GM20431 (cell line): ENCODE measurements around the gene MEIS3.

Source experiments
- in situ Hi-C: fragments of 300-500 bp; cut with MseI, MboI; formaldehyde crosslinking; loops from one replicate; pipeline ENCODE4 v1.15.0; 2020; ENCODE audit warnings: low sequenced_read_pairs; ENCODE audit not compliant: unreplicated experiment

MEIS3 gene

DNA sequence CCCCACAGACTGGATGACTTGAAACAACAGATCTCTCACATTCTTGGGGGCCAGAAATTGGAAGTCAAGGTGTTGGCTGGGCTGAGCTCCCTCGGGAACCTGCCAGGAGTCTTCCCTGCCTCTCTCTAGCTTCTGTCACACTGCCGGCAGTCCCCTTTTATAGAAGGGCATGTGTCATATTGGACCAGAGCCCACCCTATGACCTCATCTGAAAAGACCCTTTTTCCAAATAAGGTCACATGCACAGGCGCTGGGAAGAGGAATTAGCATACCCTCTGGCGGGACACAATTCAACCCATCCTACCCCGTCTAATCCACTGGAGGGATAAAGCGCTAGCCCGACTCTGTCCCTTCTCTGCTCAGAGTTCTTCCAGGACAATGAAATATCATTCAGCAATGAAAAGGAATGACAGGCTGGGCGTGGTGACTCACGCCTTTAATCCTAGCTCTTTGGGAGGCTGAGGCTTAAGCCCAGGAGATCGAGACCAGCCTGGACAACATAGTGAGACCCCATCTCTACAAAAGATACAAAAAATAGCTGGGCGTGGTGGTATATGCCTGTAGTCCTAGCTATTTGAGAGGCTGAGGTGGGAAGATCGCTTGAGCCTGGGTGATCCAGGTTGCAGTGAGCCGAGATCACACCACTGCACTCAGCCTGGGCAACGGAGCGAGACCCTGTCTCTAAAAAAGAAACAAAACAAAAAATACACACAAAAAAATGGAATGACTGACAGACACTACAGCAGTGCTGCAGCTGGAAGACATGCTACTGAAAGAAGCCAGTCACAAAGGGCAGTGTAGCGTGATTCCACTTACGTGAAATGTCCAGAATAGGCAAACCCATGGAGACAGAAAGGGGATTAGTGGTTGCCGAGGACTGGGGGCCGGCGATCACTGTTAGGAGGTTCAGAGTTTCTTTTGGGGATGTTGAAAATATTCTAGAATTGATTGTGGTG is 28.5 kb downstream of the MEIS3 start:
- in situ Hi-C loops: loop anchor here (25.0 kb wide), 1 partner anchor 104 kb away; no protein-coding TSS in a partner anchor

DNA sequence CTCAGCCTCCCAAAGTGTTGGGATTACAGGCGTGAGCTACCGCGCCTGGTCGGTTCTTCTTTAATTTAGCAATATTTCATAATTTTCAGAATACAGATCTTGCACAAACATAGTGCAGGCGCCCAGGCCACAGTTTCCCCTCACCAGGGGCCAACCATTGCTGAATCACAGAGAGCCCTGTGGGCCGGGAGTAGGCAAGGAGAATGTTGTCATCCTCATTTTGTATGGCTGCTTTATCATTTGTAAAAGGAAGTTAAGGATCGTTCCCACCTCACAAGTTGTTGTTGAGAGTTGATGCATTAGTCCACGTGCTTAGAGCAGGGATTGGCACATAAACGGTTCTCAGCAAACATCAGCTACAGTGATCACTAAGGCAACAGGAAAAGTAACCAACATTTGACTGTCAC is 30.2 kb downstream of the MEIS3 start:
- in situ Hi-C loops: loop anchor here (25.0 kb wide), 1 partner anchor 102 kb away; no protein-coding TSS in a partner anchor

DNA sequence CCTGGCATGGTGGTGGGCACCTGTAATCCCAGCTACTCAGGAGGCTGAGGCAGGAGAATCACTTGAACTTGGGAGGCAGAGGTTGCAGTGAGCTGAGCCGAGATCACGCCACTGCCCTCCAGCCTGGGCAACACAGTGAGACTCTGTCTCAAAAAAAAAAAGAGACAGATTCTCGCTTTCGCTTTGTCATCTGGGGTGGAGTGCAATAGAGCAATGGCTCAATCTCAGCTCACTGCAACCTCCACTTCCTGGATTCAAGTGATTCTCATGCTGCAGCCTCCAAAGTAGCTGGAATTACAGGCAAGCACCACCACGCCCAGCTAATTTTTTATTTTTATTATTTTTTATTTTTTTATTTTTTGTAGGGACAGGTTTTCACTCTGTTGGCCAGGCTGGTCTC is 30.6 kb downstream of the MEIS3 start:
- in situ Hi-C loops: loop anchor here (25.0 kb wide), 1 partner anchor 101 kb away; no protein-coding TSS in a partner anchor

DNA sequence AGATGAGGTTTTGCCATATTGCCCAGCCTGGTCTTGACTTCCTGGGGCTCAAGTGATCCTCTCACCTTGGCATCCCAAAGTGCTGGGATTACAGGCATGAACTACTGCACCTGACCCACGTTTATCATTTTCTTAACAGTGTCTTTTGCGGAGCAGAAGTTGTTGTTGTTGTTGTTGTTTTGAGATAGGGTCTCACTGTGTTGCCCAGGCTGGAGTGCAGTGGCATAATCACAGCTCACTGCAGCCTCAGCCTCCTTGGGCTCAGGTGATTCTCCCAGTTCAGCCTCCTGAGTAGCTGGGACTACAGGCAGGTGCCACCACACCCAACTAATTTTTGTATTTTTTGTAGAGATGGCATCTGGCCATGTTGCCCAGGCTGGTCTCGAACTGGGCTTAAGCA is 31.7 kb downstream of the MEIS3 start:
- in situ Hi-C loops: loop anchor here (25.0 kb wide), 1 partner anchor 100 kb away; no protein-coding TSS in a partner anchor

DNA sequence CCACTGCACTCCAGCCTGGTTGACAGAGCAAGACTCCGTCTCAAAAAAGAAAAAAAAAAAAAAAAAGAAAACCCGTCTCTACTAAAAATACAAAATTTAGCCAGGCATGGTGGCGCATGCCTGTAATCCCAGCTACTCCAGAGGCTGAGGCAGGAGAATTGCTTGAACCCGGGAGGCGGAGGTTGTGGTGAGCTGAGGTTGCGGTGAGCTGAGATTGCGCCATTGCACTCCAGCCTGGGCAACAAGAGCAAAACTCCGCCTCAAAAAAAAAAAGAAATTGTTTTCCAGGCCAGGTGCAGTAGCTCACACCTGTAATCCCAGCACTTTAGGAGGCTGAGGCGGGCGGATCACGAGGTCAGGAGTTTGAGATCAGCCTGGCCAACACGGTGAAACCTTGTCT is 32.7 kb downstream of the MEIS3 start:
- in situ Hi-C loops: loop anchor here (25.0 kb wide), 1 partner anchor 99 kb away; no protein-coding TSS in a partner anchor

DNA sequence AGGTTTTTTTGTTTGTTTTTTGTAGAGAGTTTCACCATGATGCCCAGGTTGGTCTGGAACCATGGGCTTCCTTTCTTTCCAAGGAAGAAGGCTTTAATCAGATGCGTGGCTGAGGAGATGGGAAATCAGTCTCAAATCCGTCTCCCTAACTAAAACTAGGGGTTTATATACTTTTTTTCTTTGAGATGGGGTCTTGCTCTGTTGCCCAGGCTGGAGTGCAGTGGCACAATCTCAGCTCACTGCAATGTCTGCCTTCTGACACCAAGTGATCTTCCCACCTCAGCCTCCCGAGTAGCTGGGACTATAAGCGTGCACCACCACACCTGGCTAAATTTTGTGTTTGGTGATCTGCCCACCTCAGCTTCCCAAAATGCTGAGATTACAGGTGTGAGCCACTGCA is 34.8 kb downstream of the MEIS3 start:
- in situ Hi-C loops: loop anchor here (25.0 kb wide), 1 partner anchor 97 kb away; no protein-coding TSS in a partner anchor

DNA sequence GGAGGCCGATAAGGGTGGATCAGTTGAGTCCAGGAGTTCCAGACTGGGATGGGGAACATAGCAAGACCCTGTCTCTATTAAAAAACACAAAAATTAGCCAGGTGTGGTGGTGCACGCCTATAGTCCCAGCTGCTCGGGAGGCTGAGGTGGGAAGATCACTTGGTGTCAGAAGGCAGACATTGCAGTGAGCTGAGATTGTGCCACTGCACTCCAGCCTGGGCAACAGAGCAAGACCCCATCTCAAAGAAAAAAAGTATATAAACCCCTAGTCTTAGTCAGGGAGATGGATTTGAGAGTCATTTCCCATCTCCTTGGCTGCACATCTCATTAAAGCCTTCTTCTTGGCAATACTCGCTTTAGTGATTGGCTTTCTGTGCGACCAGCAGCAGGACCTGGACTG is 35.4 kb downstream of the MEIS3 start:
- in situ Hi-C loops: loop anchor here (25.0 kb wide), 1 partner anchor 97 kb away; no protein-coding TSS in a partner anchor

DNA sequence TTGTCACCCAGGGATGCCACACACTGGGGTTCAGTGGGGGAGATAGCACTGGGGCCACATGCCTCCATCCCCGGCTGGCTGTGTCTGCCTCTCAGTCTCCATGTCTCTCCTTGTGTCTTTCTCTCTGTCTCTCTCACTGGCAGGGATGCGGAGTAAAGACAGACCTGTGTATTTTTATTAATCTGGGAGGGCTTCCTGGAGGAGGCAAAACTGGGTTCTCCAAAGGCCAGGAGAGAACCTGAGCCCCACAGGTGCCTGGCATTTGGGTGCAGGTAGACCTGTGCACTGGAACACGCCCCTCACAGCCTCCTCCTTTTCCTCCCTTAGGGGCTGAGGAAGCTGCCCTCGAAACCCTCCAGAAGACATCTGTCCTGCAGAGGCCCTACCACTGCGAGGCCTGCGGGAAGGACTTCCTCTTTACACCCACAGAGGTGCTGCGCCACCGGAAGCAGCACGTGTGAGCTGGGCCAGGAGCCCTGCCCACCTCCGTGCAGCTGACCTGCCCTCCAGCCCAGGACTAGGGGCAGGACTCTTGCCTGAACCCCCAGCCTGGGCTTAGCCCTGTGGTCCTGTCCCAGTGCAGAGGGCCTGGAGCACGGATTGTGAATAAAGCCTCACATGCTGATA is 37.6 kb downstream of the MEIS3 start:
- in situ Hi-C loops: loop anchor here (25.0 kb wide), 1 partner anchor 94 kb away; no protein-coding TSS in a partner anchor

DNA sequence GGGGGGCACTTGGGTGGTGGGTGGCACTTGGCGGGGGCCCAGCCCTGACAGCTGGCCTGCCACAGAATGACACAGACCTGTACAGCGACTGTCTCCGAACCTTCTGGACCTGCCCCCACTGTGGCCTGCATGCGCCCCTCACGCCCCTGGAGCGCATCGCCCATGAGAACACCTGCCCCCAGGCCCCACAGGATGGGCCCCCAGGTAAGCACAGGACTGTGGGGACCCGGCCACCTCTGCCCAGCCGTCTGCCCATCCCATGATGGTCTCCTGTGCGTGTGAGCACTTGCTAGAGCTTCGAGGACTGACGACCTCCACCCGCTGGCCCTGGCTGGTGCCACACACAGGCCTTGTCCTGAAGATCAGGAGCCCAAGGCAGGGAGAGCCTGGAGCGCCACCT is 38.2 kb downstream of the MEIS3 start:
- in situ Hi-C loops: loop anchor here (25.0 kb wide), 1 partner anchor 94 kb away; no protein-coding TSS in a partner anchor

DNA sequence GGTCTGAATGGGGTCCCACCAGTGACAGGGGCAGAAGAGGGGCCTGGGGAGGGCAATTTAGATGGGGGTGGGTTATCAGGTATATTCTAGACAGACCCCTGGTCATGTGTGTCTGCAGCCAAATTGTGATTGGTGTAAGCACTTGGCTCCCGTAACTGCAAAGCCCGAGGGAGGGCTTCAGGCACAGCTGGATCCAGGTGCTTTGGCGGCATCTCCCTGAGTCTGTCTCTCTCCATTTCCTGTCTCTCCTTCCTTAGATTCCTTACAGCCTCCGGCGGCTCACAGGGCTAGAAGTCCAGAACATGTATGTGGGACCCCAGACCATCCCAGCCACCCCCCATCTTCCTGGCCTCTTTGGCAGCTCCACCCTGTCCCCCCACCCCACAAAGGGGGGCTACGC is 38.8 kb downstream of the MEIS3 start:
- in situ Hi-C loops: loop anchor here (25.0 kb wide), 1 partner anchor 93 kb away; no protein-coding TSS in a partner anchor

DNA sequence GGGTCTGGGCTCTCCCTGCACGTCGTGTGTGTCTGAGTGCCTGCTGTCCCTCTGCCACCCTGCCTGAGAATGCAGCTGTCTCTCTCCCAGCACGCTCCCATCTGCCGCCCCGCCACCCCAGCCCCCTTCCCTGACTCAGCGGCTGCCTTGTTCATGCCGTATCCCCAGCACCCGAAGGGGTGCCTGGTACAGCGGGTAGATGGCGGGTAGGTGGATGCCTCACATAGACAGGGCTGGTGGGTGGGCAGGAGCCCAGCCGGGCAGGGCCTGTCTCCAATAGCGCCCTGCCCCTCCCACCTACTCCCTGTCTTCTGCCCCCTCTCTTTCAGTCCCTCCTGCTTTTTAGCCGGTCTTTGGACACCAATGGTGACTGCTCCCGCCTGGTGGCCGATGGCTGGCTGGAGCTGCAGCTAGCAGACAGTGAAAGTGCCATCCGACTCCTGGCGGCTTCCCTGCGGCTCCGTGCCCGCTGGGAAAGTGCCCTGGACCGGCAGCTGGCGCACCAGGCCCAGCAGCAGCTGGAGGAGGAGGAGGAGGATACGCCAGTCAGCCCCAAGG is 39.9 kb downstream of the MEIS3 start:
- in situ Hi-C loops: loop anchor here (25.0 kb wide), 1 partner anchor 92 kb away; no protein-coding TSS in a partner anchor

DNA sequence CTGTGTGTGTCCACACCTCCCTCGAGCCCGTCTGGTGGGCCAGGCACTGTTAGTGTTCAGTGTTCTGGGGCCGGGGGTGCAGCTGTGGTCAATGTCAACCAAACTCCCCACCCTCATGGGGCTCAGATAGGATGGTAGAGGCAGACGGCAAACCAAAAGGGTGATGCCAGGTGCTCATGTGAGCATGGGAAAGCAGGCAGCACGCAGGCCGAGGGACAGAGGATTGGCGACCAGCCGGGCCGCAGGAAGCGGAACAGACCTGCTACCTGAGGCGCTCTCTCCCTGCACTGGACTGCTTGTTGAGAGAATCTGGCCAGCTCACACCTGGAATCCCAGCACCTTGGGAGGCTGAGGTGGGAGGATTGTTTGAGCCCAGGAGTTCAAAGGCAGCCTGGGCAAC is 41.1 kb downstream of the MEIS3 start:
- in situ Hi-C loops: loop anchor here (25.0 kb wide), 1 partner anchor 91 kb away; no protein-coding TSS in a partner anchor

DNA sequence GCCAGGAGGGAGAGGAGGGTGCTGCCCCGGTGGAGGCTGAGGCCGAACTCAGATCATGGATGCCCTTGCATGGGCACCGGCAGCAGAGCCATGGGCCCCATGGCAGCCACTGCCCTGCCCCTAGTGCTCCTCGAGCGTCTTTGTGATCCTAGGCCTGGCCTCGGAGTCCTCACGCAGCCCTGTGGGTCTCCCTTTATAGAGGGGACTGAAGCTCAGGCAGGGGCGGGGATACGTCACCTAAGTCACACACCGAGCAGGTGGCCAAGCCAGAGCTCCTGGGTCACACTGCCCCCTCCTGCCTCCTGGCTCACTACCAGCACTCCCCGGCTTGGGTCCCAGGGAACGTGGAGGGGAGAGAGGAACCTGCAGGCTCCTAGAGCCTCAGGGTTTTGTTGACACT is 41.5 kb downstream of the MEIS3 start:
- in situ Hi-C loops: loop anchor here (25.0 kb wide), 1 partner anchor 90 kb away; no protein-coding TSS in a partner anchor

DNA sequence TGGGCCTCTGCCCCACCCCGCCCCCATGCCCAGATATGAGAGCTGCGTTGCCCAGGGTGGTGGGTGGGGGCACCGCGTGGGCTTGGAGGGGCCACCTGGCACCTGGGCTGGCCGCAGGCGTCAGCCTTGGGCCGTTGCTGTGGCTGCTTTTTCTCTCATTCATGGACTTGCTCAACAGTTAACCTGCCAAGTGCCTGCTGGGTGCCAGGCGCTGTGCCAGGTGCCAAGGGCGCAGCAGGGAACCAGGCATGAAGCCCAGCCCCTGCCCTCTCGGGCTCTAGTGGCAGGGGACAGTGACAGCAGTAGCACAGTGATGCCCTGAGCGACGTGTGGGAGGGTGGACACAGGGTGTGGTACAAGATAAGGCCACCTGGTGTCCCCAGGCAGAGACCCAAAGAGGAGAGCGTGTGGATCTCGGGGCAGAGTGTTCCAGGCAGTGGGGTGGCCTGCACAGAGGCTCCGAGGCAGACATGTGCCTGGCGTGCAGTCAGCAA is 42.1 kb downstream of the MEIS3 start:
- in situ Hi-C loops: loop anchor here (25.0 kb wide), 1 partner anchor 90 kb away; no protein-coding TSS in a partner anchor

DNA sequence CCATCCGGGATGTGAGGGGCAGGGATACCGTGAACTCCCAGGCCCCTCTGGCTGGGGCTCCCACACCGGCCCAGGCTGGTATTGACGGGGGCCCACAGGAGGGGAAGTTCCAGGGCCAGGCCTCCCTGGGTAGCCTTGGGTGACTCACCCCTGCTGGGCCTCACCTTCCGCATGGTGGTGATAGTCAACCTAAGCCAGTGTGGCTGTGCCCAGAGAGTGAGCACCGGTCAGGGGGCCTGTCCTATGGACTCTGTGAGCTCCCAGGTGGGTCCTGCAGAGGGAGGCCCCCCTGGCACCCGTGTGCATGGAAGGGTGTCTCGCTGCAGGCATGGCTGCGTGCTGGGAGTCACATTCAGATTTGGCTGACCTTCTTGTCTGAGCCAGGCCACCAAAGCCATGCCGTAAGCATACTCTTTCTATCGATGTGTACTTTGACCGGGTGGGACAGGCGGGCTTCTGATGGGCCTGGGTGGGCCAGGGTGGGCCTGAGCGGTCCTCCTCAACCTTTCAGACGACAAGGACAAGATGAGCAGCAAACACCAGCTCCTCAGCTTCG is 42.7 kb downstream of the MEIS3 start:
- in situ Hi-C loops: loop anchor here (25.0 kb wide), 1 partner anchor 89 kb away; no protein-coding TSS in a partner anchor

DNA sequence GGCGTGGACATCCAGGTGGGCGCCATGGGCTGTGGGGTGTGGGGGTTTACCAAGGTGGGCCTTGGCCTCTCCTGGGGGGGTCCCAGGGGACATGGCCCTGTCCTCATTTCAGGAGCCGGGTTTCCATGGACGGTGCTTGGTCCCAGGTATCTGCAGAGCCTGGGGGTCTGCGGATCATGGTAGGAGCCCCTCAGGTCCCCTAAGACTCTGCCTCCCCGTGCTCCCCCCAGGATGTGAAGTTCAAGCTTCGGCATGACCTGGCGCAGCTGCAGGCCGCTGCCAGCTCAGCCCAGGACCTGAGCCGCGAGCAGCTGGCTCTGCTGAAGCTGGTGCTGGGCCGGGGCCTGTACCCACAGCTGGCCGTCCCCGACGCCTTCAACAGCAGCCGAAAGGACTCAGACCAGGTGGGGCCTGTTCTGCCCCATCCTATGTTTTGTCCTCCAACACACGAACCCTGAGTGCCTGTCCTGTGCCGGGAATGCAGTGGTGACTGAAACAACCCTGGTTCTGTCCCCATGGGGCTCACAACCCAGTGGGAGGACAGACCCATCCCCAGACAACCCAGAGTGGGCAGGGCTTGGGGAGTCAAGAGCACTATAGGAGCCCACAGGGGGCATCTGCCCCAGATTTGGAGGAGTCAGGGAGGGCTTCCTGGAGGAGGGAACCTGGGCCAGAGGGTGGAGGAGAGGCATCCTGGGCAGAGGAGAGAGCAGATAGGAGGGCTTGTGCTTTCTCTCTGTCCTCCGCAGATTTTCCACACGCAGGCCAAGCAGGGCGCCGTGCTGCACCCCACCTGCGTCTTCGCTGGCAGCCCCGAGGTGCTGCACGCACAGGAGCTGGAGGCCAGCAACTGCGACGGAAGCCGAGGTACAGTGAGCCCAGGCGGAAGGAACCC is 43.4 kb downstream of the MEIS3 start:
- in situ Hi-C loops: loop anchor here (25.0 kb wide), 1 partner anchor 89 kb away; no protein-coding TSS in a partner anchor

DNA sequence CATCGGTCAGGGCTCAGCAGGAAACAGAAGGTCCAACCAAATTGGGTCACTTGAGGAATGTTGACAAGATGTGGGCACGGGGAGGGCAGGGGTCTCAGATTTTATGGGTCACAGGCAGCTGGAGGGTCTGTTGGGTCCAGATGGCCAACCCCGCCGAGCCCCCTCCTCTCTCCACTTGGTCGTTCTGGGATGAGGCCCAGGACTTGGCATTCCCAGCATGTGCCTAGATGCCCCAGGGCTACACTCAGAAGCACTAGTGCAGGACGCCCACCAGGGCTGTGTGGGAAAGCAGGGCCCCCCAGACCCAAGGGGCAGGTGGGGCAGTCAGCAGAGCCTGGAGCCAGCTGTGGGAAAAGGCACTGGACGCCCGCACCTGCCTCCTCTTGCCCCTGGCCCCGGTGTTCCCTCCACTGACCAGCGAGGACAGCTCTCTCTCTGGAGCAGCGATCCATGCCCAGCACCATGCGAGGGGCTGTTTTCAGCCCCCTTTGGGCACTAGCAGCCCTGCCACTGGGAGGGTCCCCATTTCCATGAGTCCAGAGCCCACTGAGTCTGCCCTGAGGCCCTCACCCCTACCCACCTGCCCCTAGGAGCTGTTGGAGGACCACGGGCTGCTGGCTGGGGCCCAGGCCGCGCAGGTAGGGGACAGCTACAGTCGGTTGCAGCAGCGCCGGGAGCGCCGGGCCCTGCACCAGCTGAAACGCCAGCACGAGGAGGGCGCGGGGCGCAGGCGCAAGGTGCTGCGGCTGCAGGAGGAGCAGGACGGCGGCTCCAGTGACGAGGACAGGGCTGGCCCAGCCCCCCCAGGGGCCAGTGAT is 44.2 kb downstream of the MEIS3 start:
- in situ Hi-C loops: loop anchor here (25.0 kb wide), 1 partner anchor 88 kb away; no protein-coding TSS in a partner anchor
